Naive thymus-derived CD8-positive, alpha-beta T cell (primary cell): ENCODE results near the gene IL2RG. TPM values are rescaled to one million over a fixed set of nuclear protein-coding genes. Genes with fewer than 3 reads are reported as not detected.

Source experiments
- ATAC-seq, 2 donors: fragments of 150-1000 bp; cut with Tn5 transposase in 1 of 2; sonication (Bioruptor Pico), chemical (Tn5 transposase) in 1 of 2; 1 replicate in 1 of 2; 2 replicates in 1 of 2; pipeline ENCODE4 v1.10.0; 2021; ENCODE audit warnings: mild to moderate bottlenecking in 2 of 2, moderate library complexity in 2 of 2
- POLR2A ChIA-PET: fragments of 350-600 bp; sonication (Branson Sonifier 250); formaldehyde crosslinking; loops from one replicate; lab custom pipeline; 2021; ENCODE audit warnings: antibody characterized with exemption; lab: Charles Lee
- DNase-seq, 10 donors: peaks; one replicate each; pipeline versions ENCODE4 v3.0.0 to v3.0.0-alpha.2; 2020 to 2022
- H3K27ac Mint-ChIP-seq, 10 donors: one replicate each; pipeline ENCODE4 v1.8.0; 2020 to 2022; ENCODE audit warnings: mild to moderate bottlenecking in 10 of 10, mixed read lengths in 10 of 10, moderate library complexity in 4 of 10, inconsistent platforms in 1 of 10
- H3K27me3 Mint-ChIP-seq, 5 donors: one replicate each; pipeline ENCODE4 v1.8.0; 2021 to 2022; ENCODE audit warnings: mixed read lengths in 5 of 5
- H3K36me3 Mint-ChIP-seq, 3 donors: one replicate each; pipeline ENCODE4 v1.8.0; 2020 to 2022; ENCODE audit warnings: mixed read lengths in 3 of 3, mild to moderate bottlenecking in 2 of 3, inconsistent platforms in 1 of 3
- H3K4me1 Mint-ChIP-seq, 4 donors: one replicate each; pipeline ENCODE4 v1.8.0; 2021 to 2022; ENCODE audit warnings: mixed read lengths in 4 of 4
- H3K4me3 Mint-ChIP-seq, 10 donors: one replicate each; pipeline ENCODE4 v1.8.0; 2020 to 2022; ENCODE audit warnings: mild to moderate bottlenecking in 10 of 10, mixed read lengths in 10 of 10, moderate library complexity in 6 of 10, inconsistent platforms in 1 of 10
- H3K9me3 Mint-ChIP-seq, 9 donors: one replicate each; pipeline ENCODE4 v1.8.0; 2020 to 2022; ENCODE audit warnings: mixed read lengths in 9 of 9, mild to moderate bottlenecking in 3 of 9, inconsistent platforms in 1 of 9, moderate library complexity in 1 of 9
- polyA plus RNA-seq, 3 donors: library from polyadenylated mRNA; unstranded; fragments of 300-500 nt; fragmentation: Illumina TruSeq; gene quantifications; one replicate each; pipeline ENCODE4 v1.2.3, GENCODE V29; 2021
- total RNA-seq, 8 experiments: library from RNA in 2 of 8; stranded (reverse) in 2 of 8; gene quantifications; one replicate each; pipeline ENCODE4 v1.2.3 and lab custom pipeline; 2021 to 2026

IL2RG gene
- total RNA-seq (100 to 1,000 TPM; 286 to 301 TPM), polyA plus RNA-seq (100 to 1,000 TPM; 920 to 951 (median 948) TPM), total RNA-seq (lab: John Stamatoyannopoulos, UW) (15.6 to 43.9 (median 21.4) reads per million in 6 experiments)

DNA sequence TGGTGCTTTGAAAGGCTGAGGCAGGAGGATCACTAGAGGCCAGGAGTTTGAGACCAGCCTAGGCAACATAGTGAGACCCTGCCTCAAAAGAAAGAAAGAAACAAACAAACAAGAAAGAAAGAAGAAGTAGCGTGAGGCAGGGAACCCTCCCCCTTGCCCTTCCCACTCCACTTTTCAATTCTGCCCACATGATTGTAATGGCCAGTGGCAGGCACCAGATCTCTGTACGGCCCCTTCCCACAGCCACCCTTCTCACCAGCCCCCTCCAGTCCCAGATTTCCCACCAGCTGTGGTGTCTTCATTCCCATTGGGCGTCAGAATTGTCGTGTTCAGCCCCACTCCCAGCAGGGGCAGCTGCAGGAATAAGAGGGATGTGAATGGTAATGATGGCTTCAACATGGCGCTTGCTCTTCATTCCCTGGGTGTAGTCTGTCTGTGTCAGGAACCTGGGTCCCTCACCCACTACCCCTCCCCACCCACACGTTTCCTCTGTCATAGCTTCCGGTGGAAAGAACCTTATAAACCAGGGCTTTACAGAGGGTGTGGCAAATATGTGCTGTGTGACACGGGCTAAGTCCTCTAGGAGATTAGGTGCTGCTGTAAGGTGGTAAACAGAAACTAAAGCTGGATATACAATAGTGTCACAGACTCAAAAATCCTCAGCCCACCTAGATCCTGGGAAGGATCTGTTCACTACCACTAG, at the start of gene IL2RG:
TSS of gene IL2RG (minus strand) at position 437 of the 703 bp plus-strand sequence. CDS start at position 399, 38 bp downstream.
- ATAC-seq, result peak; percentile 84 to 90
- H3K4me3 Mint-ChIP-seq, result peak within 1 kb of the TSS; percentile 83 to 98 (median 96)
- POLR2A ChIA-PET, result interaction anchor here (0.5 to 3.1 kb wide), 15 partner anchors 9 to 423 kb away, joined by 3 to 82 read pairs (median 5); partner anchors contain the start of genes FOXO4, OGT, SNX12 and TAF1
- peak; percentile 46 to 92 (median 80) for DNase-seq
- peaks cover 16 to 45% (median 34%) of the 10 kb centered on the region in 3 donors for H3K36me3 Mint-ChIP-seq
- peaks cover 0 to 2% (median 0%) of the 10 kb centered on the region in 5 donors for H3K27me3 Mint-ChIP-seq
- H3K27ac Mint-ChIP-seq, result peak within 1 kb of the TSS; percentile 94 to 100 (median 98)
- no peaks in the 10 kb centered on the region for H3K9me3 Mint-ChIP-seq
- peaks cover 25 to 59% (median 45%) of the 10 kb centered on the region in 4 donors for H3K4me1 Mint-ChIP-seq

DNA sequence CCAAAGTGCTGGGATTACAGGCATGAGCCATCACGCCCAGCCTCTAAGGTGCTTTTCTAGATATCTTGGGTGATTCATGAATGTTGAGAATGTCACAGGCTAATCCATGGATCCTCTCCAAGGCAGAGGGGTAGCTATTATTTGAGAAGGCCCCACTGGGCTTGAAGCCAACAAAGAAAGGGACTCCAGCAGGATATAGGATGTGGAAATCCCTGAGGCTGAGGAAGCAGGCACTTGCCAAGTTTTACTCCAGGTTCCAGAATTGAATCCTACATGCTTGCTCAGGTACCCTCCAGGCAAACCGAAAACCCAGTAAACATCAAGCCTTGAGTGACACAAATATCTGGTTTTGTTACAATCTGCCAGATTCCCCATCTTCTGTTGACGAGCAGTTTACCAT, 49.1 kb upstream of the IL2RG start:
- Mint-ChIP-seq H3K27me3 (no peaks in the 10 kb centered on the region), H3K27ac (peak overlapping the region in 1 of 10 donors; percentile 9), H3K36me3 (peaks cover 0 to 11% (median 0%) of the 10 kb centered on the region in 3 donors), H3K9me3 (no peaks in the 10 kb centered on the region), H3K4me1 (peaks cover 10 to 13% (median 12%) of the 10 kb centered on the region in 4 donors), H3K4me3 (no peak overlapping the region)
- ATAC-seq, result no peak
- POLR2A ChIA-PET, result interaction anchor here (0.6 to 0.7 kb wide), 2 partner anchors 27 to 400 kb away, joined by 3 to 5 read pairs; no protein-coding TSS in a partner anchor
- no peak for DNase-seq

DNA sequence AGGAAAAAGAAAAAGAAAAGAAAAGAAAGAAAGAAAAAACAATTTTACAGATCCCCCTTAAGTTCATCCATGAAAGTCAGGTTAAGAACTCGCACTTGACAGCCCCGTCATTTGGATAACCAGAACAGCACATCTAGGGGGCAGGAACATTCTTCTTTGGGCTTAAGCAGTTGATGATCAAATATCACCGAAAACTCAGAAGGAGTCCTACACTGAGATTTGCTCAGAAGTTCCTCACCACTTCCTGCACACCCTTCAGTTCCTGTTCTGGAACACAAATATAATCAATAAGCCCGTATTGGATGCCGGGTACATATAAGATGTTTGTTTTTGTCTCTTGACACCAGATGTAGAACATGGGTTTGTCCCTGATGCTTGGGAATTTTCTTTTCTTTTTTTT, 48.0 kb upstream of the IL2RG start:
- H3K36me3 Mint-ChIP-seq, result peaks cover 0 to 11% (median 0%) of the 10 kb centered on the region in 3 donors
- H3K4me3 Mint-ChIP-seq, result peak overlapping the region in 4 of 10 donors; percentile 1 to 48 (median 16)
- peaks cover 10 to 13% (median 12%) of the 10 kb centered on the region in 4 donors for H3K4me1 Mint-ChIP-seq
- H3K9me3 Mint-ChIP-seq, result no peaks in the 10 kb centered on the region
- no peaks in the 10 kb centered on the region for H3K27me3 Mint-ChIP-seq
- peak overlapping the region in 1 of 10 donors; percentile 61 for H3K27ac Mint-ChIP-seq
- DNase-seq (peak in 2 of 10 donors; percentile 37 to 42), ATAC-seq (peak; percentile 62 to 84)
- POLR2A ChIA-PET, result interaction anchor here (0.7 kb wide), 2 partner anchors 13 to 1026 kb away, joined by 3 to 4 read pairs; no protein-coding TSS in a partner anchor

DNA sequence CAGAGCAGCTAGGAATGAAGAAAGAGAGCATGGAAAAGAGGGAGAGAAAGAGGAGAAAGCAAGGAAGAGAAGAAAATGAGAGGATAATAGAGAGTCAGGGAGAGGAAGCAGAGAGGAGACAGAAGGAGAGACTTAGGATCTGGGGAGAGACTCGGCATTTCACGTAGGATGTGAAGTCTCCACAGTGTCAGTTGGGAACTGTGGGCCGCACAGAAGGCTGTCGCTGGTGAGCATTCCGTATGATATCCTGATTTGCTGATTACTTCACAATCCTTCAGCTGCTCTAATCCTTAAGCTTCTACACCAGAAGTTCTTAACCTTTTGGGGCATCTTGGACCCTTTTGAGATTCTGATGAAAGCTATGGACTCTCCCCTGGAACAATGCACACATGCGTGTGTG, 47.2 kb upstream of the IL2RG start:
- Mint-ChIP-seq H3K36me3 (peaks cover 0 to 11% (median 0%) of the 10 kb centered on the region in 3 donors), H3K27ac (peak overlapping the region in 4 of 10 donors; percentile 32 to 83 (median 47)), H3K4me3 (peak overlapping the region in 3 of 10 donors; percentile 7 to 35 (median 17))

DNA sequence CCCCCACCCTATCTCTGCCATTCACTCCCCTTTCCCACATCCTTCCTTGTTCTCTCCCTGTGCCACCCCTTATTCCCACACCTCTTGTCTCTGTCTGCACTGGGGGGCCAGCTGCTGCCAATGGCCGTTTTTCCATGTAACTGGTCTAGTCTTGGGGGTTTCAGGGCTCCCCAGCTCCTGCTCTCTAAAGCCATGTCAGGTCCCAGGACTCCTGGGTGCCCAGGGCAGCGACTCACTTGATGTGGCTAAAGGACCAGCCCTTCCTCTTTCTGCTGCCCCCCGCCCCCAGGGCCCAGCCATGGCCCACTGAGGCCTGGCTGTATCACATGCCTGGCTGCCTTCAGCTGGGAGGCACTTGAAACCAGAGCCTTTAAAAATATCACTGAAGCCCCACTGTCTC, 43.3 kb upstream of the IL2RG start:
- Mint-ChIP-seq H3K27me3 (no peaks in the 10 kb centered on the region), H3K9me3 (no peaks in the 10 kb centered on the region), H3K27ac (peak overlapping the region in 1 of 10 donors; percentile 18), H3K36me3 (peaks cover 0 to 4% (median 0%) of the 10 kb centered on the region in 3 donors), H3K4me3 (no peak overlapping the region), H3K4me1 (peaks cover 10 to 12% (median 10%) of the 10 kb centered on the region in 4 donors)
- DNase-seq, result no peak
- ATAC-seq, result no peak
- POLR2A ChIA-PET, result no interaction called here

More for the DNA sequence above, 47.2 kb upstream of the IL2RG start:
- H3K4me1 Mint-ChIP-seq, result peaks cover 10 to 13% (median 12%) of the 10 kb centered on the region in 4 donors
- H3K27me3 Mint-ChIP-seq, result no peaks in the 10 kb centered on the region
- POLR2A ChIA-PET, result interaction anchor here (0.7 kb wide), 1 partner anchor 14 kb away, joined by 4 read pairs; no protein-coding TSS in a partner anchor
- no peak for DNase-seq
- H3K9me3 Mint-ChIP-seq, result no peaks in the 10 kb centered on the region
- no peak for ATAC-seq

DNA sequence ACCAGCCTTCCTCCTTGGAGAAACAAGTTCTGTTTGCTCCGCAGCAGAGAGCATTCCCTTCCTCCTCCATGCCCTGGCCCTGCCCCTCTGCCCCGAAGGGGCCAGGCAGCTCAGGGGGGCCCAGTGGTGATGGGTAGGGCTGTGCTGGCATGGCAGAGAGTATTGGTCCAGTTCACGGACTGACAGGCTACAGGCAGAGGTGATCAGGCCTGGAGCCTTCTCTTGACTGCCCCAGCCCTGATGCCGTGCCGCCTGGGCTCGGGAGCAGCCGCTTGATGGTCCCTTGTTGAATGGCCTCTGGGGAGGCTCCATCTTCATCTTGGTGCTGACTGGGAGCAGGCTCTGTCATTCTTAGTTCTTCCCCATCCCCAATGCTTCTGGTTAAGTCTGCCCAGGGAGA, 42.8 kb upstream of the IL2RG start:
- Mint-ChIP-seq H3K27me3 (no peaks in the 10 kb centered on the region), H3K4me1 (peaks cover 6 to 10% (median 8%) of the 10 kb centered on the region in 4 donors), H3K9me3 (no peaks in the 10 kb centered on the region), H3K4me3 (no peak overlapping the region), H3K36me3 (peaks cover 0 to 4% (median 0%) of the 10 kb centered on the region in 3 donors), H3K27ac (no peak overlapping the region)
- no peak for DNase-seq
- POLR2A ChIA-PET, result no interaction called here
- ATAC-seq, result no peak

DNA sequence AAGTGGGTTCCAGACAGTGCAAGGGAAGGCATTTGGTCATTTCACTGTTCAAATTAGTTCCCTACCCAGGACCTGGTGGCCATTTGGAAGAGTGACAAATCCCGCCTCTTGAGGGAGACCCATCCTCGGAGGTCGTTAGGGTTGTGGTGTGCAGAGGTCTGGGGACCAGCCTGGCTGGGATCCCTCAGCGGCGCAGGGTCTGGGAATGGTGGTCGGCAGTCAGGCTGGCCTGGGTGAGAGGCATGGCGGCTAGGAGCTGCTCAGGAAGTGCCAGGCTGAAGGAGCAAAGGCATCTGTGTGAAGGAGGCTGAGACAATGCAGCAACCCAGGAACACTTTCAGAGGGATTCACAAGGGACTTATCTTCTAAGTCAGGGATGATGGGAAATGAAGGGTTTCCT, 40.0 kb upstream of the IL2RG start:
- peaks cover 0 to 4% (median 0%) of the 10 kb centered on the region in 3 donors for H3K36me3 Mint-ChIP-seq
- H3K4me1 Mint-ChIP-seq, result peaks cover 3 to 8% (median 4%) of the 10 kb centered on the region in 4 donors
- H3K9me3 Mint-ChIP-seq, result no peaks in the 10 kb centered on the region
- no peak overlapping the region for H3K4me3 Mint-ChIP-seq
- DNase-seq (no peak), ATAC-seq (no peak)
- H3K27me3 Mint-ChIP-seq, result no peaks in the 10 kb centered on the region
- peak overlapping the region in 1 of 10 donors; percentile 37 for H3K27ac Mint-ChIP-seq
- POLR2A ChIA-PET, result no interaction called here

DNA sequence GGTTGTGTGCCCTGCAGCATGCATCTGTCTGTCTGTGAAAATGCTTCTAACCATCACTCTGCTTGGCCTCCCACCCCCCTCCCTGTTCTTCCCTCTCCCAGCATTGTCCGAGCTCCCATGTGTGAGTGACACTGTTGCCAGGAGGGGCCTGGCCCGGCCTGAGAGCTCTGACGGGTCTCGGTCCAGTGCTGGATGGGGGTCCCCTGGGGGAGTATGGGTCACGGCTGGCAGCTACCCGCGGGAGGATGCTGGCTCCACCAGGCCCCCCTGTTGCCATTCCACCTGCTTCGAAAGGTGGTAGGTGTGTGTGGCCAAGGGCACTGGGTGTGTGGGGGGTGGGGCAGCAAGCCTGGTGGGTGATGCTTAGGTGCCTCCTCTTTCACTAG, 36.9 kb upstream of the IL2RG start:
- POLR2A ChIA-PET, result interaction anchor here (1.3 kb wide), 1 partner anchor 34 kb away, joined by 3 read pairs; no protein-coding TSS in a partner anchor
- DNase-seq (no peak), ATAC-seq (no peak)
- Mint-ChIP-seq H3K27me3 (no peaks in the 10 kb centered on the region), H3K4me3 (no peak overlapping the region), H3K27ac (no peak overlapping the region), H3K9me3 (no peaks in the 10 kb centered on the region), H3K4me1 (peaks cover 7 to 17% (median 12%) of the 10 kb centered on the region in 4 donors), H3K36me3 (peaks cover 0 to 2% (median 0%) of the 10 kb centered on the region in 3 donors)

DNA sequence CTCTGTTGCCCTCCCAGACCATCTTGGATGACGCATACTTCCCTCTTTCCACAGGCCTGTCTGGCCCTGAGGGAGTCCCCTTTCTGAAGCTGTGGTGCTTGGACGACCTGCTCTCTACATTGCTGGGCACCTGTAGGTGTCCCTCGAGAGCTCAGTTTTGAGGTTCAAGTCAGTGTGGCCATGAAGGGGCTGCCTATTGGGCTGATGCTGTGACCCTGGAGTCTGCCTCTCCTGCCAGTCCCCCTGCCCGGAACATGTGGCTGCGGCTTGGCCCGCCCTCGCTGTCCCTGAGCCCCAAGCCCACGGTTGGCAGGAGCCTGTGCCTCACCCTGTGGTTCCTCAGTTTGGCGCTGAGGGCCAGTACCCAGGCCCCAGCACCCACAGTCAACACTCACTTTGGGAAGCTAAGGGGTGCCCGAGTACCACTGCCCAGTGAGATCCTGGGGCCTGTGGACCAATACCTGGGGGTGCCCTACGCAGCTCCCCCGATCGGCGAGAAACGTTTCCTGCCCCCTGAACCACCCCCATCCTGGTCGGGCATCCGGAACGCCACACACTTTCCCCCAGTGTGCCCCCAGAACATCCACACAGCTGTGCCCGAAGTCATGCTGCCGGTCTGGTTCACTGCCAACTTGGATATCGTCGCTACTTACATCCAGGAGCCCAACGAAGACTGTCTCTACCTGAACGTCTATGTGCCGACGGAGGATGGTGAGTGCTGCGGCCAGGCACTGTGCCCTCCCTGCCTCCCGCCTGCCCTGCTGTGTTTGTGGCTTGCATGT, 36.3 kb upstream of the IL2RG start:
- DNase-seq, result no peak
- Mint-ChIP-seq H3K27me3 (no peaks in the 10 kb centered on the region), H3K9me3 (no peaks in the 10 kb centered on the region), H3K36me3 (peaks cover 0 to 6% (median 0%) of the 10 kb centered on the region in 3 donors), H3K27ac (no peak overlapping the region), H3K4me1 (peaks cover 7 to 17% (median 12%) of the 10 kb centered on the region in 4 donors), H3K4me3 (no peak overlapping the region)
- POLR2A ChIA-PET, result no interaction called here
- no peak for ATAC-seq

DNA sequence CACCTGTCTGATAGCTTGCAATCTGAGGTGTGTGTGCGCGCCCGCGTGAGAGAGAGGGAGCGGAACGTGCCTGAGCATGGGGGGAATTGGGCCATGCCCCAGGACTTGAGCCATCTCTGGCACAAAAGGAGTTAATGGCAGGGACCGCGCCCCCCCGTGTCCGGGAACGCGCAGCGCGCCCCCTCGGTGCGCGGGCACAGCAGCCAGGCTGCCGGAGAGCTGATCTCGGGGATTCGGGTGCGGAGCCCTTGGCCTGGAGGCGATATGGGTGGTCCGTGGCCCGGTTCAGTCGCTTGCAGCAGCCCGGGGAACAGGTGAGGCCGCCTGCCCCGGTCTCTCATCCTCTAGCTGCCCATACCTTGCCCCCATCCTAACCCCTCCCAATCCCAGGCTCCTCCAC, 33.3 kb upstream of the IL2RG start, which contains the start of gene NLGN3:
TSS of gene NLGN3 (plus strand) at position 191 of the 400 bp plus-strand sequence. CDS start 2,909 bp downstream, outside the sequence.
- peak within 1 kb of the TSS; percentile 52 to 86 (median 75) for H3K27ac Mint-ChIP-seq
- peak within 1 kb of the TSS in 6 of 10 donors; percentile 33 to 82 (median 55) for H3K4me3 Mint-ChIP-seq
- no peaks in the 10 kb centered on the region for H3K9me3 Mint-ChIP-seq
- H3K36me3 Mint-ChIP-seq, result peaks cover 0 to 26% (median 0%) of the 10 kb centered on the region in 3 donors
- ATAC-seq, result no peak
- no peak for DNase-seq
- POLR2A ChIA-PET, result interaction anchor here (0.6 kb wide), 1 partner anchor 43 kb away, joined by 3 read pairs; no protein-coding TSS in a partner anchor
- H3K4me1 Mint-ChIP-seq, result peaks cover 7 to 27% (median 18%) of the 10 kb centered on the region in 4 donors
- no peaks in the 10 kb centered on the region for H3K27me3 Mint-ChIP-seq

DNA sequence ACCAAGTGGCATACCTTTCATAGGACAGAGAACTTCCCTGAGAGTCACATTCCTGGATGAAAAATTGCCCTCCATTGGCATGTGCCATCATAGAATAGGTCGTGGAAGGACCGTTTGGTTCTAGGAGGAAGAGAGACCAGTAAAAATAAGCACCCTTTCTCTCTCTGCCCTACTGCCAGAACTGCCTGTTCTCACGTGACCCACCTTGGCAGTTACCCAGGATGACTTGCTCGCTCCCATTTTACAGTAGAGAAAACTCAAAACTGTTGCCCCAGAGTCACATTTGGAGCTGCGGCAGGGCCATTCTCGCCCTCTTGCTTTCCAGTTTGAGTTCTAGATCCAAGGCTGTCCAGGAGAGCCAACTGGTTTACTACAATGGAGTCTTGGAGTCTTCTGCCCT, 32.1 kb upstream of the IL2RG start:
- POLR2A ChIA-PET, result interaction anchor here (0.9 kb wide), 1 partner anchor 39 kb away, joined by 3 read pairs; no protein-coding TSS in a partner anchor
- peaks cover 13 to 32% (median 22%) of the 10 kb centered on the region in 4 donors for H3K4me1 Mint-ChIP-seq
- H3K27ac Mint-ChIP-seq, result peak overlapping the region in 4 of 10 donors; percentile 41 to 86 (median 46)
- H3K27me3 Mint-ChIP-seq, result no peaks in the 10 kb centered on the region
- no peak for ATAC-seq
- H3K9me3 Mint-ChIP-seq, result no peaks in the 10 kb centered on the region
- no peak for DNase-seq
- H3K36me3 Mint-ChIP-seq, result peaks cover 0 to 36% (median 2%) of the 10 kb centered on the region in 3 donors
- no peak overlapping the region for H3K4me3 Mint-ChIP-seq
